GM21576 (cell line): ENCODE measurements around the gene LRMDA.

Experiments
- ATAC-seq: cut with Tn5 transposase; IDR thresholded peaks from one replicate; pipeline ENCODE4 v1.9.1; 2021; ENCODE audit warnings: mild to moderate bottlenecking, moderate library complexity; ENCODE audit not compliant: unreplicated experiment

LRMDA gene

DNA sequence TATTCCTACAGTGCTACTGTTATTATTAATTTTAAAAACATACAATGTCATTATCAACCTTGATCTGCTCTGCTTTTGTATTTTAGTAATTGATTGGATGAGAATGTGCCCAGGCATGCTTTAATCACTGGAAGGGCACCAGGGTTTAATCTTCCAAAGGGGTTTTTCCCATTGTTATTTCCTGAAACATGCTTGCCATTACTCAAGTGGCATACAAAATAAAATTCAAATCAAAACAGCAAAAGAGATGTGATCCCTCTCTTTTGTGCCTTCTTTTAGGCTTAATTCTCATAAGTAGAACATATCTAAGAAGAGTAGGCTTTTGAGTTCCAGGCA lies 963.3 kb downstream of the LRMDA start:
- no peak for ATAC-seq

- ATAC-seq = no peak
Observed at GRCh38 chr10:76395251-76395650, 963.8 kb downstream of the LRMDA start.

GRCh38 chr10:76396134-76396533 lies 964.7 kb downstream of the LRMDA start:
- ATAC-seq = no peak

DNA sequence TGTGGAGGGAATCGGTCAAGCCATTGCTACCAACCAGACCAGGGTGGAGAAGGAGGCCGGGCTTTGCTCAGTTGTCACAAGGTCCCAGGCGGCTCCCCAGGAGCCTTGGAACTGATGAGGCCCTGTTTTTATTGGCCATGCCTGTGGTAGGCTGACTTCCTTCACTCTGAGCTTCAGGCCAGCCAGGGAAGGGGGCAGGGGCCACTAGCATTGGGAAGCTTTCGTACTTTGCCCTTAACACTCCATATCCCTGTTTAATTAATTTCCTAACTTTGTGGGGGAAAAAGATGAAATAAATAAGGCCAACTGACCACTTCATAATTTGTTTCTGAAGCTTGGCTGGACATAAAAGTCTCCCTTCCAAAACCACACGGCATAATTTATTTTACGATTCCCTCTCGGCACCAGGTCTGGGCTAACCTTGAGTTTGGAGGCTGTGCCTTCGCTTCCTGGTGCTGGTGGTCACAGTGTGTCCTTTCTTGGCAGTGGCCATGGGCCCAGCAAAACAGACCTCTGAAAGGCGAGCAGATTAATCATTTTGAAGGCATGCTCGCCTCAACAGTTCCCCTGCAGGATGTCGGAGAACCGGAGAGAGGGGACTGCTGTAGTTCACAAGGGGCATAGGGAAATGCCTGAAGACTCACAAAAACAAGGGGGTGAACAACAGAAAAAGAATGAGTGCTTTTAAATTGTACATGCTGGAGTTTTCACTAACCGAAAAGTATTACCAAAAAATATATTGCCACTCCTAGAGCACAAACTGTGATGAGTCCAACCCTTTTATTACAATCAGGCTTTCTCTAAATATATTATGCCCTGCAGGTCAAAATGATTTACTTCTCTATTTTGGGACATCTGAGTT lies 966.0 kb downstream of the LRMDA start:
- ATAC-seq = no peak

- ATAC-seq = no peak
Observed at GRCh38 chr10:76398043-76398710, 966.8 kb downstream of the LRMDA start.

DNA sequence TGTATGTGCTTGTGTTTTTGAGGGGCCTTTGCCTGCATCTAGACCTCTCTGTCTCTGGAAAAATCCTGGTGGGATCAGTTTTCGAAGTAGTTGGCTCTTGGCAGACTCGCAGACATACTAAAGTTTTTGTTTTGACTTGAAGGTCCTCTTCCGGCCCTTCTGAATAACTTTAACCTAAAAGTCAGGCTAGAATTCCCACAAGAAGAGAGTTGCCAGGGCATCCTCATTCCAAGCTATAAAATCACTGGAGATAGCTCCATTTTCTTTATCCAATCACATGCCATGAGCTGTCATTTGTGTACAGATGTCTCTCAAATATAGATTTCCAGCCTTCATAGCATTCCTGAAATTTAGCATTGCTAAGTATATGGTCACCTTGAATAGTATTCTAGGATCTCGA lies 967.8 kb downstream of the LRMDA start:
- ATAC-seq = no peak

- ATAC-seq = no peak
Observed at GRCh38 chr10:76401006-76401405, 969.6 kb downstream of the LRMDA start.

DNA sequence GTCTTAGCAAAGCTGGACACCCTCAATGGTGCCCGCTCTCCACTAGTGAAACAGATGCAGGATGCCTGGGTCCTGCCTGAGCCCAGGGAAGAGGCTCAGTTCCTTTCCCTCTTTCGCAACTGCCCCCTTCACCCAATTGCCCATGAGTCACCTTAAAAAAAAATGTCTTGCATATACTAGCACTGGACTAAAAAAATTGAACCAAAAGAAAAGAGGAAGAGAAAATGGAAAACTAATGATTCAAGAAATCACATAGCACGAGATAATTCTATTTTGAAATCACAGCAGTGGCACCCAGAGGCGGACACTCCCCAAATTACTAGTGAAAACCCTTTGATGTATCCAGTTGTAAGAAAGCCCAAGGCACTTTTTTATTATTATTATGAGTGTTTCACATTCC lies 972.5 kb downstream of the LRMDA start:
- no peak for ATAC-seq

DNA sequence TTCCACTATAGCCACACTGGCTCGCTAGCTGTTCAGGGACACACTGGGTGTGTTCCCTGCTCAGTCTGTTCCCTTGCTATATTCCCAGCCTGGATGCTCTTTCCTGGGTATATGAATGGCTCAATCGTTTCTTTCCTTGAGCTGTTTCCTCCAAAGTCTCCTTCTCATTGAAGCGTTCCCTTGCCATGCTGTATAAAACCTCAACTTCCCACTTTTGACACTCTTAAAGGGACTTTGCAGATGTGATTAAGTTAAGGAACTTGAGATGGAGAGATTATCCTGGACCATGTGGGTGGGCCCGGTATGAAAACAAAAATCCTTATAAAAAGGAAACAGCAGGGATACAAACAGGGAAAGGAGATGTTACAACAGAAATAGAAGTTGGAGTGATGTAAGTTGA lies 973.1 kb downstream of the LRMDA start:
- ATAC-seq = no peak

DNA sequence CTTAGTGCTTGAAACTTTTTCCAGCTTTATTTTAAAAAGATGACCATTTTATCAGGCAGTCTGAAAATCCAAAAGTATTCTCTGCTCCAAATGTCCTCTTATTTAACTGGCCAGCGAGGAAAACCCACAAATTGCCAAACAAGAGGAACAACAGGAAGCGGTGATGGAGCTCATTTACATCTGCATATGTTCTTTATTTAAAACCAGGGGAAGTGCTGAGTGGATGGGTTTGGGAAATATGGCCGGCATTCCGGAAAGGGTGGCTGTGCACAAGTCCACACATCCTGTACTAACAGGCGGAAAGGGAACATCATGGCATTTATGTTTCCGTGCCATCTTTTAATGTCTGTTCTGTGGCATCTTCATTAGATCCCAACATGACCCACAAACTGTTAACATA lies 974.5 kb downstream of the LRMDA start:
- no peak for ATAC-seq

DNA sequence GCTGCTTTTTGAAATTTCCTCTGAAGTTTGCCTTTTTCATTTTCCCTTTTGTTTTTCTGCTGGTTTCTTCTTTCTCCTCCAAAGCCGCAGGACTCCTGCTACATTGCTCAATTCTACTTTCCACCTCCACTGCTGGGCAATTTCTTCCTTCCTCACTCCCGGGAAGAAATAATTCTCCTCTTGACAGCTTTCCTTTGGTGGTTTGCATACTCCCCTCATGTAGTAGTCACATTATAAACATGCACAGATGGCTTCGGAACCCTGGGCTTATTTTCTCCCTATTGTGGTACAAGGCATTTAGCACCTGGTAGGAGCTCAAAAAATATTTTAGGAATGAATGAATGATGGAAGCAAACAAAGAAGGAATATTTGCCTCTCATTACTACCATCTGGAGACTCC lies 977.2 kb downstream of the LRMDA start:
- no peak for ATAC-seq

DNA sequence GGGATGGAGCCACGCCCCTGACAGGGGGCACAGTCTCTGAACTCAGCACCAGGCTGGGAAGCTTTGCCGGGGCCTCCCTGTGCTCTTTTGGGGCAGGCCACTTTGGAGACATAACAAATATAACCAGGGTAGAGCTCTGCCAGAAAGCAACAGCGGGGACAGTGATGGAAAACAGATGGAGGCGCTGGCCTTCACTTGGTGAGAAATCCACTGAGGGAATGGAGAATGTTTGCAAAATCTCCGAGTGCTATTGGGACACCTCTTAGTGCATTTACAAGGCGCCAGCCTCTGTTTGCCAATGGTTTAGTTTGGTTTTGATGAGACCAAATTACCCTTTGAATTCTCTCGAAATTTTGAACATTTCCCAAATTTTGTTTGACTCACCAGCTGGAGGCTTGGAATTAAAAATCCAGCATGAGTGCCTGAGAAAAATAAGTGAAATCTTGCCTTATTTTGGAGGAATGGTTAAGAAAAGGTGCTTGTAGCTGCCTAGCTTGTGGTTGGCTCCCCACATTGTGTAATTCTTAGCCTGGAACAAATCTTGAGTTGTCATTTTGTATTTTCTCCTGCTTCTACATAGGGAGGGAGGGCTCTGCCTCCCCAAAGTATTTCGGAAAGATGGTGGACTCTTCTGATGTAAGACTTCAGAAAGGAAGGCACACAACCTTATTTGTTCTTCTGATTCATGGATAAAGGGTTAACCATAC lies 980.5 kb downstream of the LRMDA start:
- ATAC-seq = no peak

GRCh38 chr10:76415554-76415953 lies 984.1 kb downstream of the LRMDA start:
- no peak for ATAC-seq

- ATAC-seq = no peak
Observed at GRCh38 chr10:76416642-76417041, 985.2 kb downstream of the LRMDA start.

DNA sequence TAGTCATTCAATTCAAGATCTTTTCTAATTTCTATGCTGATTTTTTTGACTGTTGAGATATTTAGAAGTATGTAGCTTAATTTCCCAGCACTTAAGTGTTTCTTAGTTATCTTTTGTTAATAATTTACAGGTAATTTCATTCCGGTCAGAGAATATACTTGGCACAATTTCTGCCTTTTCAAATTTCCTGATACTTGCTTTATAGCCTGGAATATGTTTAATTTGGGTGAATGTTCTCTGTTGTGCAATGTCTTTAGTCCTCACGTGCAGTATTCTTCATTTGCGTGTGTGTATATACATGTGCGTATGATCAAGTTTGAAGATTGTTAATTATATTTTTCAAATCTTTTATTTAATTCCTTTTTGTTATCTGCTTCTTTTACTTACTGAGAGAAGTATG lies 989.3 kb downstream of the LRMDA start:
- ATAC-seq = no peak

- no peak for ATAC-seq
Observed at GRCh38 chr10:76422769-76423168, 991.3 kb downstream of the LRMDA start.

GRCh38 chr10:76428551-76429367 lies 997.3 kb downstream of the LRMDA start:
- no peak for ATAC-seq

DNA sequence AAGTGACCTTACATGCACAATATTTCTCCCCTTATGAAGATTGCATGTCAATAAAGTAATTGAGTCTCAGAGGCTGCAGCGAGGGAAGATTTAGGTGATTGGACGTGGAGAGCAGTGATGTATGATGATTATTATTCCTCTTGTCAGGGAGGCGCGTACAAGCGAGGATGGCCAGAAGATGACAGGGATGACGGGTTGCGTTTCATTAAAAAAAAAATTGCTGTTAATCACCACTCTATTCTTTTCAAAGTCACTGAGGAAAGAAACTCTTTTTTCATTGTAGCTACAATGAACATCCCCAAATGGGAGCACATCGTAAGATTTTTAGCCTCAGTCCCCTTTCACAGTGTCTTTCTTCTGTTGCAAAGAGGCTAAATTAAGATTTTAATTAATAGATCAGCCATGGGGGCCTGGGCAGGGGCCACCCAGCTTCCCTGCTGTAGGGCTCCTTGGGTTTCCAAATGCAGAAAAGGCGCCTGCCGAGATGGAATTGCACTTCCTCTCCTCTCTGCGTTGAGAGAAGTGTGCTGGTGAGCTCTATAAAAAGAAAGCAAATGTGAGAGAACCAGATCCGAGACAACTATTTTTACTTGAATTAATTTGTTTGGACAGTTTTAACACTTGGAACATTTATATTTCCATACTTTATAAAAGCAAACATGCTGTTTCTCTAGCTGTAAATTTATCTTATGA lies 998.1 kb downstream of the LRMDA start:
- no peak for ATAC-seq

- ATAC-seq = no peak
Observed at GRCh38 chr10:76430061-76430645, 998.7 kb downstream of the LRMDA start.
